SK-N-MC (cell line): Measurements from ENCODE around the gene NRGN.

ENCODE experiments used
- DNase-seq: peaks from one replicate; pipeline ENCODE4 v3.0.0-alpha.2; 2011; ENCODE audit warnings: low read depth, low spot score
- H3K27ac ChIP-seq: fragments of 200-600 bp; sonication (generic); 2 replicates; pipeline ENCODE4 v1.5.1; 2016; ENCODE audit warnings: mixed run types
- H3K36me3 ChIP-seq: fragments of 200-600 bp; sonication (generic); 2 replicates; pipeline ENCODE4 v1.6.1; 2017; ENCODE audit warnings: antibody characterized with exemption, low read length, mixed read lengths; ENCODE audit not compliant: insufficient read depth
- H3K4me3 ChIP-seq: fragments of 200-600 bp; sonication (generic); 2 replicates; pipeline ENCODE4 v1.5.1; 2016
- H3K9ac ChIP-seq: fragments of 200-600 bp; sonication (generic); 2 replicates; pipeline ENCODE4 v1.8.0; 2017; ENCODE audit warnings: mixed run types, mixed read lengths; ENCODE audit not compliant: insufficient read length
- H3K9me3 ChIP-seq: fragments of 200-600 bp; sonication (generic); 2 replicates; pipeline ENCODE4 v1.6.1; 2017; ENCODE audit warnings: low read depth, mild to moderate bottlenecking, antibody characterized with exemption, low read length, moderate library complexity, mixed read lengths
- EZH2 ChIP-seq: fragments of 200-600 bp; sonication (generic); IDR thresholded peaks from one replicate; pipeline ENCODE4 v1.6.1; 2017; ENCODE audit warnings: antibody characterized with exemption
- FOXP2 ChIP-seq: optimal IDR thresholded peaks from 2 replicates; pipeline ENCODE3; 2011; ENCODE audit warnings: mild to moderate bottlenecking, moderate library complexity; ENCODE audit not compliant: insufficient read depth; ENCODE audit errors: extremely low read length, control extremely low read depth
- POLR2AphosphoS5 ChIP-seq: IDR thresholded peaks from 2 replicates; pipeline ENCODE4 v1.6.1; 2012; ENCODE audit warnings: mild to moderate bottlenecking, low read depth, low read length, borderline replicate concordance

NRGN gene

DNA sequence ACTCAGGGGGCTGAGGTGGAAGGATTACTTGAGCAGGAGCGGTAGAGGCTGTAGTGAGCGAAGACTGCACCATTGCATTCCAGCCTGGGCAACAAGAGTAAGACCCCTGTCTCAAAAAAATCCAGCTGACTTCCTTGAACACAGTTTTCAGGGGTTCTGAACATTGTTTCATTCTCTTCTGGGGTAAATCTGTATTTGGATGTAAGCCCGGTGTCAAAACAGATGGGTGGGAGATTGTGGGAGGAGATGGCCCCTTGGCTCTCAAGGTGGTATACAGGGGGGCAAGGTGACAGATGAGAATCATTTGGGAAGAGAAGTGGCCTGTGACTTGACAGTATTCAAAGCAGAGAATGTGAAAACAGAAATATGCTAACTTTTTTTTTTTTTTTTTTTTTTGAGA lies 17.6 kb downstream of the NRGN start:
- Histone ChIP-seq H3K36me3 (no peaks in the 10 kb centered on the region), H3K4me3 (no peak overlapping the region), H3K27ac (no peak overlapping the region), H3K9me3 (no peaks in the 10 kb centered on the region), H3K9ac (no peak overlapping the region)
- no peak for DNase-seq
- TF ChIP-seq EZH2 = no peak
- TF ChIP-seq POLR2AphosphoS5 = no peak
- no peak for TF ChIP-seq FOXP2

DNA sequence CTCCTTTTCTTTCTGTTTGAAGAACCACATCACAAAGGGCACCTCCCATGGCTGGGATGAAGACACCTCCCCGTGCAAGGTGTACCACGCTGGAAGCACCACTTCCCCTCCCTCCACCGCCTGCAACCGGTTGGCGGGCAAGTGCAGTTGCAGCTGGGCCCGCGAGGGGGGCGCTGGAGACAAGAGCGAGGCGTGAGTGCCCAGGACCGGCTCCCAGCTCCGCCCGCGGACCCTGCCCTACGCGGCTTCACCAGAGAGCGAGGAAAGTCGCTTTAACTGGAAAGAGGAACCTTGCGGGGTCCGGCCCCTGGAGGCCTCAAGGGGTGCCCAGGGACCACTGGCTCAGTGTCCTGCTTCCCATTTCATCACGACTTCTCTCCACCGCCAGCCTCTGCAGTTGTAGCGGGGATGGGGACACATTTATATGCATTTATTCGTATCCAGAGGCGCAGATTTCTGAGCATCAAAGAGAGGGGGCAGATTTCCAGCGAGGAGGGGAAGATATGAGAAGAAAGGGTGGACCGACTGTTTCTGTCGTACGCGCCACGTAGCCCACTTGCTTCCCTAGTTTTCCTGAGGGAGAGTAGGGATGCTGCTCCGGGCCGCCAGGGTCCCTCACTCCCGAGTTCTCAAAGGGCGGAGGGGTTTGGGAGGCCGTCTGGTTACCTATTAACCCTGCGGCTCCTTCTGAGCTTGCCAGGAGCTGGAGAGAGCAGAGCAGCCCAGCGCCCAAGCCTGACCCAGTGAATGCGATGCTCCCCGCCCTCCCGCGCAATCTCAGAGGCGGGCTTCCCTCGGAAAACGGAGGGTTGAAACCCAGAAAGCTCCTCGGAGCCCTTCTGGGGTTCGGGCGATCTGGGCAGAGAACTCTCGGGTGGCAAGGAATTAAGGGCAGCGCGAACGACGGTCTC lies 18.9 kb downstream of the NRGN start:
- Histone ChIP-seq H3K9ac (no peak overlapping the region), H3K27ac (no peak overlapping the region), H3K4me3 (peak overlapping the region; percentile 74), H3K36me3 (no peaks in the 10 kb centered on the region), H3K9me3 (no peaks in the 10 kb centered on the region)
- no peak for TF ChIP-seq EZH2
- TF ChIP-seq FOXP2 = no peak
- no peak for TF ChIP-seq POLR2AphosphoS5
- no peak for DNase-seq

DNA sequence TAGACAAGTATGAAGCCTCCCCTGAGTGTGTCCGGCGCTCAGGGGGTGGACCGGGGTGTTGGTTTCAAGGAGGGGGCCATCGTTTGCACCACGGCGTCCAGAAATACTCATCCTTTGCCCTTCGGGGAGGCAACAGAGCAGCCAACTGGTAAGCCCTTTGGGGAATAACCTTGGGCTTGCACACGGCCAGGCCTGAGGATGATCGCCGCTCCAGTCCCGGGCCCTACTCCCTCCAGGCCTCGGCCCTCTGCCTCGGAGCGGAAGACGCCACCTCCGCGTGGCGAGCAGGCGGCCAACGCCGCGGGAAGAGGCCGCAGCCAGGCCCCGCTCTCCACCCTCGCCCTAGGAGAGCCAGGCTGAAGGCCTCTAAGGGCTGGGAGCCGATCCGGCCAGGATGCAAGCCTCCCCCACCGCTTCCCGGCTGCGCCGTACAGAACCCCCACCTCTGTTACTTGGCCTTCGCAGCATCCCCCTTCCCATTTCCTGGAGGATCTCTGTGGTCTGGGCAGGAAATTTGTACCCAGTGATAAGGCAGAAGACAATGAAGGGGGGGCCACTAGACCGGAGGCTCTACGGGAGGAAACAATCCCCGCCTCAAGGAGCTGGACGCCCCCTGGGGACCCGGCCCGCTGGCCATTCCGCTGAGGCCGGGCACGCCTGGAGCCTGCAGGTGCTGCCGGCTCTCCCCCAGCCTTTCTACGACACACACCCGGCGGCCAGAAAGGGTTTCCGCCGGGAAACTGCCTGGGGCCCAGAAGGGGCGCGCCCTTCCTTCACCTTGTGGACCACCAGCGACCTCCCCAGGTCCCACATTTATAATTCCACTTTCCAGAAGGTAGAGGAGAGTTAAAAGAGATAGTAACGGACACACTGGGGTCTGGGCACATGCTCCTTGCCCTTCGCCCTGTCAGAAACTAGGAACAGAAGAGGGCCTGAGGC lies 19.8 kb downstream of the NRGN start:
- DNase-seq = no peak
- no peak overlapping the region for H3K27ac ChIP-seq
- TF ChIP-seq EZH2 (no peak), POLR2AphosphoS5 (no peak), FOXP2 (no peak)

DNA sequence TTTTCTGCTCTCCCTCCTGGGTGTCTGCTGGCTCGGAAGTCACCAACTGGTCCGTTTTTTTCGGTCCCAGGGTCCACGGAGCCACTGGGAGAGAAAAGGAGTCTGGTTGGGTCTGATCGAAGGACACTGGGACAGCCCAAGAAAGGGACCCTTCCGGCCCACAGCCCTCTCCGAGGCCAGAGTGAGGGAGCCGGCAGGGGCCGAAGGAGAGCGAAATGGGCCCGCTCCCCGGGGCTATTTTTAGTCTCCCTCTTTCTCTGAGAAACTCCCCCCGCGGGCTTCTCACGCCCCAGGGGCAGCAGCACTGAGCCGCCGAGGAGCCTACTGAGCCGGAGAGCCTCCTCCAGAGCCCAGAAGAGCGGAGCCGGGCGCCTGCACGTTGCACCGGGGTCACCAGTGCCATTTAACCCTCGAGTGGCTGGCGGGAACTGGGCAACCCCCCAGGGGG lies 20.5 kb downstream of the NRGN start:
- H3K9ac ChIP-seq = no peak overlapping the region
- H3K36me3 ChIP-seq = no peaks in the 10 kb centered on the region
- H3K27ac ChIP-seq = no peak overlapping the region
- TF ChIP-seq FOXP2 = no peak
- TF ChIP-seq POLR2AphosphoS5 = no peak
- no peak for TF ChIP-seq EZH2
- no peak overlapping the region for H3K4me3 ChIP-seq
- no peak for DNase-seq
- H3K9me3 ChIP-seq = no peaks in the 10 kb centered on the region

More for the DNA sequence above, 19.8 kb downstream of the NRGN start:
- Histone ChIP-seq H3K36me3 (no peaks in the 10 kb centered on the region), H3K4me3 (no peak overlapping the region), H3K9me3 (no peaks in the 10 kb centered on the region), H3K9ac (no peak overlapping the region)

DNA sequence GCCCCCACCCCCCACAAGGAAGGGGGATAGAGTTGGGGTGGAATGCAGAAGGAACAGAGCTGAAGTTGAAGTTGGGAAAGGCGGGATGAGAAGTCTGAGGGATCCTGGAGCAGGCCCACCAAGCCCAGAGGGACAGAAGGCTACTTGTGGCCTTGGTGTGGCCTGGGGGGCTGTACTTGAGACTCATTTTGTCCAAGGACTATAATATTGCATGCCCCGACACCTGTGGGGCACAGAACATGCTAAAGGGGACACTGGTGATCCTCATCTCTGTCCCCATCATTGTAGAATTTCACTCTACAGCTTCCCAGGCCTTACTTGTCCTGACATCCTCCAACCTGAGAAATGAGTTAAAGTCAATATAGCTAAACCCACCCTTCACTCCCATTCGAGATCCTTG lies 21.1 kb downstream of the NRGN start:
- Histone ChIP-seq H3K27ac (no peak overlapping the region), H3K4me3 (no peak overlapping the region), H3K9me3 (no peaks in the 10 kb centered on the region), H3K9ac (no peak overlapping the region), H3K36me3 (no peaks in the 10 kb centered on the region)
- TF ChIP-seq POLR2AphosphoS5 = no peak
- DNase-seq = no peak

DNA sequence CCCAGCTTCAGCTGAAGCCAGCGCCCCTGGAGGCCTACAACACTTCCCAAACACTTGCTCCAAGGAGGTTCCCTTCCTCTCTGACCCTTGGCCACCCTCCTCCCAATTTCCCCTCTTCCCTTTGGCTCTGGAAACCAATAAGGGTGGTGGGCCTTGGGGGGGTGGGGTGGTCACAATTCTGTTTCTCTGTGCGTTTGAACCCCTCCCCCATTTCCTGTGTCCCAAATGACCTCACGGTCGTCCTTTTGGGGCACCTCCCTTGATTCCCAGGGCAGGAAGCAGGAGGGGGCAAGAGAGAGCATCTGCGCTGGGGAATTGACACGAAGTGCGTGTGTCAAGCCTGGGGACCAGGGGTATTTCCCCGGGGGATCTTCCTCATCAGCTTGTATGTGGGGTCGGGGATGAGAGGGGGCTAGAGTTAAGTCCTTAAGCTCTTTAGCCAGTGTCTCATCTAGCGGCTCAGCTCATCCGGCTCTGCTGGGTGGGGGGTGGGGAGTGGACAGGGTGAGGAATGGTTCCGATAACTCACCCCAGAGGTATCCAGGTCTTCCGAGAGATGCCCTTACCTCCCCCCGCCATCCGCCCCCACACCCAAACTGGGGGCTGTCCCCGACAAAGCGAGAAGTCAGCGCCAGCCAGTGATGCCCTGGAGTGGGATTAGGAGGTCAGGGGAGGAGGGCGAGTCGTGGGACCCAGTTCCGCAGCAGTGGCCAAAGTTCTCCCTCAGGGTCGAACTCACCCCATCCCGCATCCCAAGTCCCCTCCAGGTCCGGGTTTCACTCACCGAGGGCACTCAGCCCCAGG lies 21.8 kb downstream of the NRGN start:
- peak overlapping the region; percentile 77 for H3K4me3 ChIP-seq
- no peak for DNase-seq
- TF ChIP-seq FOXP2 = no peak
- TF ChIP-seq EZH2 = no peak
- TF ChIP-seq POLR2AphosphoS5 = no peak
- no peaks in the 10 kb centered on the region for H3K9me3 ChIP-seq
- no peak overlapping the region for H3K27ac ChIP-seq
- no peaks in the 10 kb centered on the region for H3K36me3 ChIP-seq
- no peak overlapping the region for H3K9ac ChIP-seq

DNA sequence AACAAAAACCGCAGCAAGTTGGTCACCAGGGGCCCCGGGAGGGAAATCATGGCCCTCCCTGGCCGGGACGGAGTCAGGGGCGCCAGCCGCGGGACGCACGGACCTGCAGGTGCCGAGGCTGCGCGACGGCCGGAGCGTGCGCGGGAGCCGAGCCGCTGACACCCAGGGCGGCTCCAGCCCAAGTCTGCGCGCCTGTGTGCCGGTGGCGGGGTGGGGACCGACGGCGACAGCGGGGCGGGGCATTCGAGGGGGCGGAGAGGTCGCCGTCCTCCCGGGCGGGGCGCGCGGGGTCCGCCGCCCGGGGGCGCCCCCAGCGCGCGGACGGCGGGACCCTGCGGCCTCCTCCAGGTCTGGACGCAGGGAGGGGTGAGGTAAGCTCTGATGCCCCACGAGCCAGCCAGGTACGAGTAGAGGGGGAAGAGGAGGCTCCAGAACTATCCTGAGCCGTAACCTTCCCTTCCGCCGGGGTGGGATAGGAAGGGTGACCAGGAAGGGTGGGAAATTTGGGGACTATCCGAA lies 22.4 kb downstream of the NRGN start, which contains the start of gene ESAM:
TSS of gene ESAM (minus strand) at position 186 of the 519 bp plus-strand sequence. CDS start at position 50, 136 bp downstream.
- H3K27ac ChIP-seq = no peak within 1 kb of the TSS

More for the DNA sequence above, 22.4 kb downstream of the NRGN start, which contains the start of gene ESAM:
- Histone ChIP-seq H3K9me3 (no peaks in the 10 kb centered on the region), H3K9ac (no peak within 1 kb of the TSS), H3K36me3 (peaks cover 2% of the 10 kb centered on the region; the same call in 1 of the 2 replicates), H3K4me3 (peak within 1 kb of the TSS; percentile 77)
- no peak for DNase-seq
- TF ChIP-seq EZH2 (no peak), POLR2AphosphoS5 (no peak)
